Transverse colon (tissue), 3 donors: Measurements from ENCODE around the gene NPRL2.

Experiments
- POLR2A ChIP-seq: fragments of 450-650 bp; IDR thresholded peaks from one replicate; pipeline ENCODE4 v1.6.1; 2016; ENCODE audit warnings: antibody characterized with exemption, mild to moderate bottlenecking, moderate library complexity
- TF ChIP-seq, protein P1 (sequence below), 5 experiments: fragments of 200-600 bp in 3 of 5; fragments of 450-650 bp in 2 of 5; sonication (generic) in 3 of 5; IDR thresholded peaks; 1 replicate in 2 of 5; 2 replicates in 3 of 5; pipeline ENCODE4 v1.5.1; 2016 to 2017; ENCODE audit warnings: antibody characterized with exemption in 5 of 5, inconsistent platforms in 3 of 5, mild to moderate bottlenecking in 2 of 5, moderate library complexity in 1 of 5

DNA sequence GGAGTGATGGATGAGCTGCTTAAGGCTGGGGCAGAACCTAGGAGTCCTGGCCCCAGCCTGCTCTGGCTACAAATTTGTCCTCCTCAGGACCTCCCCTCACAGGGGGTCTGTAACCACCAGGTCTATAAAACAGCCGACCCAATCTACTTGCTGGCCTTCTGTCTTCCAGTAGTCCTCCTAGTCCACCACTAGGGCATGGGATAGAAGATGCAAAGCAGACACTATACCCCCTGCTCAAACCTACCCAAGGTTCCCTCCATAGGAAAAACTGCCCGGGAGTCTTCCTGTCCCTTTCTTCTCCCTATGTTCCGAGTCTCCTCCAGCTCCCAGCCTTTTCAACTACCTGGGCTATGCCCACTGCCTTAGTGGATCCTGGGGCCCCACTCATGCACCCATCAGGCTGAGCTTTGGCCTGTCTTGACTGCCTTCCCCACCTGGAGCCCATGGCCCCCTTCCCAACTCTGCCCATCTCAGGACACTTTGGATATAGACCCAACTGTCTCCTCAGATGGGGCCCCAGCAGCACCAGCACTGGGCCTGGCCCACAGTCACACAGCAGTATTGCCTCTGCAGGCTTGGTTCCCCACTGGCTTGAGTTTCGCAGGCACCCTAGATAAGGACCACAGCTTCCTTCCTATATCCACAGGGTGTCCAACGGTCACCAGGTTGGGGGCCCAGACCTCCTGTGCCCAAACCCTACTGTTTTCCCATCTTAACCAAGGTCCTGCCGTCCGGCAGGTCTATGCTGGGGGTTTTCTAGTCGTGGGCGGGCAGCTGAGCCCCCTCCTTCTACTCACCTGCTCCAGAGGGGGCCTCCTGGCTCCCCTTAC lies 52.5 kb downstream of the NPRL2 start:
- TF ChIP-seq POLR2A: no peak
- TF ChIP-seq, protein P1, sequence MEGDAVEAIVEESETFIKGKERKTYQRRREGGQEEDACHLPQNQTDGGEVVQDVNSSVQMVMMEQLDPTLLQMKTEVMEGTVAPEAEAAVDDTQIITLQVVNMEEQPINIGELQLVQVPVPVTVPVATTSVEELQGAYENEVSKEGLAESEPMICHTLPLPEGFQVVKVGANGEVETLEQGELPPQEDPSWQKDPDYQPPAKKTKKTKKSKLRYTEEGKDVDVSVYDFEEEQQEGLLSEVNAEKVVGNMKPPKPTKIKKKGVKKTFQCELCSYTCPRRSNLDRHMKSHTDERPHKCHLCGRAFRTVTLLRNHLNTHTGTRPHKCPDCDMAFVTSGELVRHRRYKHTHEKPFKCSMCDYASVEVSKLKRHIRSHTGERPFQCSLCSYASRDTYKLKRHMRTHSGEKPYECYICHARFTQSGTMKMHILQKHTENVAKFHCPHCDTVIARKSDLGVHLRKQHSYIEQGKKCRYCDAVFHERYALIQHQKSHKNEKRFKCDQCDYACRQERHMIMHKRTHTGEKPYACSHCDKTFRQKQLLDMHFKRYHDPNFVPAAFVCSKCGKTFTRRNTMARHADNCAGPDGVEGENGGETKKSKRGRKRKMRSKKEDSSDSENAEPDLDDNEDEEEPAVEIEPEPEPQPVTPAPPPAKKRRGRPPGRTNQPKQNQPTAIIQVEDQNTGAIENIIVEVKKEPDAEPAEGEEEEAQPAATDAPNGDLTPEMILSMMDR (IDR thresholded peaks at IDR 0.05): no peak
